A549 (cell line): Measurements from ENCODE around the gene KCNMA1. TPM values are rescaled to one million over a fixed set of nuclear protein-coding genes. Genes with fewer than 3 reads are reported as not detected.
A peak's percentile ranks its signal among the peaks of the same experiment; 100 is the strongest.

Experiments used
- ATAC-seq, 2 experiments: fragments of 200-7000 bp in 1 of 2; fragments of >200 bp in 1 of 2; cut with Nextera tagmentation in 1 of 2; cut with Tn5 transposase in 1 of 2; 3 replicates each; pipeline versions ENCODE4 v1.8.0 to v1.9.1; 2018 to 2020; ENCODE audit warnings: mild to moderate bottlenecking in 1 of 2, moderate library complexity in 1 of 2
- CTCF ChIA-PET: fragments of 300-600 bp; sonication (Branson Sonifier 250); formaldehyde crosslinking; extraction: SDS; loops from one replicate; lab custom pipeline; 2021; ENCODE audit warnings: antibody characterized with exemption, inconsistent platforms; lab: Yijun Ruan, JAX
- POLR2A ChIA-PET: fragments of 350-600 bp; formaldehyde crosslinking; extraction: SDS; loops from one replicate; lab custom pipeline; 2021; ENCODE audit warnings: antibody characterized with exemption, inconsistent platforms; lab: Yijun Ruan, JAX
- DNase-seq, 2 experiments: peaks; one replicate each; pipeline versions ENCODE4 v3.0.0 to v3.0.0-alpha.2; 2011 to 2016; ENCODE audit warnings: low read depth in 1 of 2, low spot score in 1 of 2
- FAIRE-seq: peaks from 2 replicates; lab custom pipeline; 2011; peaks lifted over from hg19 to GRCh38; lab: Jason Lieb, UNC
- H3K27ac ChIP-seq, 2 experiments: fragments of >200 bp; sonication (Bioruptor Twin); formaldehyde crosslinking; 3 replicates each; pipeline ENCODE4 v1.5.1; 2016 to 2017
- H3K4me1 ChIP-seq: fragments of >200 bp; sonication (Bioruptor Twin); formaldehyde crosslinking; 3 replicates; pipeline ENCODE4 v1.6.1; 2016
- H3K4me2 ChIP-seq: fragments of >200 bp; sonication (Bioruptor Twin); formaldehyde crosslinking; 3 replicates; pipeline ENCODE4 v1.6.1; 2016
- H3K4me3 ChIP-seq: fragments of >200 bp; sonication (Bioruptor Twin); formaldehyde crosslinking; 3 replicates; pipeline ENCODE4 v1.5.1; 2016
- H3K9me3 ChIP-seq: fragments of >200 bp; sonication (Bioruptor Twin); formaldehyde crosslinking; 3 replicates; pipeline ENCODE4 v1.6.1; 2016
- ATOH8 ChIP-seq: fragments of 250-450 bp; sonication (Bioruptor Pico); IDR thresholded peaks from 2 replicates; pipeline ENCODE4 v1.5.0; 2020; ENCODE audit warnings: low read depth, mild to moderate bottlenecking, moderate library complexity
- CEBPB ChIP-seq, 2 experiments: fragments of >200 bp in 1 of 2; sonication (Bioruptor Twin) in 1 of 2; formaldehyde crosslinking in 1 of 2; IDR thresholded peaks; 2 replicates each; pipeline ENCODE4 v1.6.1; 2012 to 2016
- EHF ChIP-seq: fragments of 250-450 bp; sonication (Bioruptor Pico); IDR thresholded peaks from 2 replicates; pipeline ENCODE4 v1.5.0; 2020; ENCODE audit warnings: mild to moderate bottlenecking
- EP300 ChIP-seq, 2 experiments: fragments of >200 bp; sonication (Bioruptor Twin); formaldehyde crosslinking; IDR thresholded peaks; 2 replicates in 1 of 2; 3 replicates in 1 of 2; pipeline ENCODE4 v1.6.1; 2016 to 2017
- FOSB ChIP-seq: fragments of 250-450 bp; sonication (Bioruptor Pico); IDR thresholded peaks from 2 replicates; pipeline ENCODE4 v1.5.0; 2020; ENCODE audit warnings: mild to moderate bottlenecking, moderate library complexity
- FOSL2 ChIP-seq, 2 experiments: fragments of 450-650 bp in 1 of 2; fragments of >200 bp in 1 of 2; sonication (Bioruptor Twin) in 1 of 2; formaldehyde crosslinking; IDR thresholded peaks; 2 replicates each; pipeline versions ENCODE4 v1.5.0 to v1.6.1; 2016 to 2020; ENCODE audit warnings: mild to moderate bottlenecking in 1 of 2, moderate library complexity in 1 of 2
- FOXS1 ChIP-seq: fragments of 250-450 bp; sonication (Bioruptor Pico); IDR thresholded peaks from 2 replicates; pipeline ENCODE4 v1.5.0; 2020; ENCODE audit warnings: mild to moderate bottlenecking, moderate library complexity
- GATA3 ChIP-seq: IDR thresholded peaks from 2 replicates; pipeline ENCODE4 v1.6.1; 2012; ENCODE audit warnings: borderline replicate concordance
- HDAC2 ChIP-seq: fragments of 200-600 bp; sonication (generic); IDR thresholded peaks from 2 replicates; pipeline ENCODE4 v1.6.1; 2016
- HOXA7 ChIP-seq: fragments of 250-450 bp; sonication (Bioruptor Pico); IDR thresholded peaks from 2 replicates; pipeline ENCODE4 v1.5.0; 2020; ENCODE audit warnings: mild to moderate bottlenecking, moderate library complexity
- HOXB13 ChIP-seq: fragments of 250-450 bp; sonication (Bioruptor Pico); IDR thresholded peaks from 2 replicates; pipeline ENCODE4 v1.5.0; 2020; ENCODE audit warnings: low read depth, mild to moderate bottlenecking, moderate library complexity
- JUN ChIP-seq, 2 experiments: fragments of >200 bp; sonication (Bioruptor Twin); formaldehyde crosslinking; IDR thresholded peaks; 2 replicates in 1 of 2; 3 replicates in 1 of 2; pipeline ENCODE4 v1.6.1; 2016 to 2017
- KDM5A ChIP-seq: fragments of 200-600 bp; sonication (generic); IDR thresholded peaks from 2 replicates; pipeline ENCODE4 v1.6.1; 2016; ENCODE audit warnings: antibody characterized with exemption, mild to moderate bottlenecking
- MAFK ChIP-seq: fragments of 450-650 bp; IDR thresholded peaks from 2 replicates; pipeline ENCODE4 v1.6.1; 2014; ENCODE audit not compliant: partially characterized antibody
- MAZ ChIP-seq: fragments of 150-350 bp; IDR thresholded peaks from 2 replicates; pipeline ENCODE4 v1.6.1; 2014; ENCODE audit warnings: antibody characterized with exemption, low read depth, low read length, borderline replicate concordance
- NFE2L2 ChIP-seq: fragments of 150-350 bp; conservative IDR thresholded peaks from 2 replicates; pipeline ENCODE4 v1.6.1; 2014; ENCODE audit warnings: low read length
- PBX3 ChIP-seq: IDR thresholded peaks from 2 replicates; pipeline ENCODE4 v1.6.1; 2012
- RFX5 ChIP-seq: fragments of 450-650 bp; IDR thresholded peaks from 2 replicates; pipeline ENCODE4 v1.7.1; 2014; ENCODE audit warnings: antibody characterized with exemption, mild to moderate bottlenecking, moderate library complexity
- RNF2 ChIP-seq: fragments of 200-600 bp; sonication (generic); IDR thresholded peaks from 2 replicates; pipeline ENCODE4 v1.6.1; 2016; ENCODE audit warnings: low read depth, mild to moderate bottlenecking, antibody characterized with exemption, moderate library complexity, borderline replicate concordance
- ZC3H11A ChIP-seq: fragments of 450-650 bp; IDR thresholded peaks from 2 replicates; pipeline ENCODE4 v1.6.1; 2014; ENCODE audit warnings: antibody characterized with exemption, mild to moderate bottlenecking
- WGBS: methylation state at CpG from one replicate; pipeline ENCODE4 v1.1.6; 2017; ENCODE audit errors: missing lambda C conversion rate; 5-methylcytosine and 5-hydroxymethylcytosine counted together
- polyA plus RNA-seq, 4 experiments: library from polyadenylated mRNA; depleted of rRNA in 3 of 4; stranded (reverse); fragments of >200 nt; fragmentation: RNase III in 1 of 4; extraction: RNeasy Plus Mini Kit Qiagen cat#74134 plus additional on column Dnase treatment in 1 of 4; gene quantifications; 2 replicates in 3 of 4; 3 replicates in 1 of 4; pipeline ENCODE4 v1.2.3, GENCODE V29; 2011 to 2017
- TF ChIP-seq, protein P1 (sequence below): fragments of >200 bp; sonication (Bioruptor Twin); formaldehyde crosslinking; IDR thresholded peaks from 3 replicates; pipeline ENCODE4 v1.6.1; 2016
- TF ChIP-seq, protein P2 (sequence below): IDR thresholded peaks from 2 replicates; pipeline ENCODE4 v1.6.1; 2012

Gene KCNMA1
- polyA plus RNA-seq, 2 of the 4 experiments (the other 2 are of a cell fraction): 14.9 to 30.6 TPM

- Histone ChIP-seq H3K27ac (peak overlapping the region in 1 of 2 experiments; percentile 8; a peak in 1 of 6 replicates), H3K4me3 (no peak overlapping the region), H3K4me2 (no peak overlapping the region), H3K4me1 (peaks cover 8% of the 10 kb centered on the region), H3K9me3 (no peaks in the 10 kb centered on the region)
- POLR2A ChIA-PET: no interaction called here
- ATAC-seq (no peak), DNase-seq (no peak), FAIRE-seq (no peak)
- 79% methylated on average over 6 of the region's 6 CpGs for WGBS
- no peak for TF ChIP-seq EP300 (IDR thresholded peaks at IDR 0.05)
- no peak for TF ChIP-seq GATA3
- TF ChIP-seq RFX5: no peak
- TF ChIP-seq MAFK: no peak
- no peak for TF ChIP-seq KDM5A
- TF ChIP-seq ZC3H11A: no peak
- TF ChIP-seq NFE2L2: no peak
- no peak for TF ChIP-seq FOXS1 (CRISPR knock-in tag)
- TF ChIP-seq HDAC2: no peak
- TF ChIP-seq MAZ: no peak
- no peak for TF ChIP-seq HOXB13 (CRISPR knock-in tag)
- no peak for TF ChIP-seq EHF (CRISPR knock-in tag)
- TF ChIP-seq FOSB (CRISPR knock-in tag): no peak
- TF ChIP-seq ATOH8: no peak
- CTCF ChIA-PET: interaction anchor here (1.0 to 1.7 kb wide), 2 partner anchors 12 to 13 kb away, joined by 3 to 6 read pairs; no protein-coding TSS in a partner anchor
Observed at GRCh38 chr10:77518910-77519274, 118.7 kb downstream of the KCNMA1 start.

DNA sequence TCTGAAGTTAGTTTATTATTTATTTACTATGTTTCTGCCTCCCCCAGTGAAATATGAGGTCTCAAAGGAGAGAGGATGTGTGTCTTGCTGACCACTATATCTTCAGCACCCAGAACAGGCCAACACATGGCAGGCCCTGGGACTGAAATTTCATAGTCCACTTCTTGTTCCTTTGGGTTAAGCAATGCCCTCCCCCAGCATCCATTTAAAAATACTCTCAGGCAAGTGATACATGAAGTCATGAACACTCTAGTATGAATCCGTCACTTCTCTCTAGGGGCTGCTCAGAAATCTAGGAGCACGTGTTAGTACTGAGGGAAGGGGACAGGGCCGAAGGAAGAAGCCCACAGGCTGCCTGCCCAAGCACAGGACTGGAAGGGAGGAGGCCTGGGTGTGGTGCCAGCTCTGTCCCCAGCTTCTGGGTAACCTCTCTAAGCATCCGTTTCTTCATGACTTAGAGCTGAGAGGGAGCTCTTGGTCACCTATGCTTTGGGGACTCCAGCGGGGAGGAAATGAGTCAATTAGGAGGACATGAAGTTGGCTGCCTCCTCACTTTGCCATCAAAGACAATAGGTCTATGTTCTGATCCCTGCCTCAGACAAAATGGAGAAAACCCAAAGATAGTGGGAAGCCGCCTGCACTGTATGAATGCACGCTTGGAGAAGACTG lies 119.2 kb downstream of the KCNMA1 start:
- no peak for DNase-seq
- POLR2A ChIA-PET: no interaction called here
- ATAC-seq: no peak
- 87% methylated on average over 7 of the region's 7 CpGs for WGBS
- CTCF ChIA-PET: interaction anchor here (1.0 to 1.7 kb wide), 2 partner anchors 12 to 13 kb away, joined by 3 to 6 read pairs; no protein-coding TSS in a partner anchor
- Histone ChIP-seq H3K4me3 (no peak overlapping the region), H3K4me1 (peaks cover 13% of the 10 kb centered on the region), H3K27ac (peak overlapping the region in 1 of 2 experiments; percentile 27; a peak in 1 of 6 replicates), H3K4me2 (no peak overlapping the region)
- TF ChIP-seq PBX3 (no peak), HOXA7 (no peak), RNF2 (no peak), JUN (IDR thresholded peaks at IDR 0.05) (no peak), CEBPB (IDR thresholded peaks at IDR 0.05) (no peak), MAFK (no peak), FOSL2 (IDR thresholded peaks at IDR 0.05) (no peak), FOSL2 (CRISPR knock-in tag; IDR thresholded peaks at IDR 0.05) (no peak)
- TF ChIP-seq, protein P1, sequence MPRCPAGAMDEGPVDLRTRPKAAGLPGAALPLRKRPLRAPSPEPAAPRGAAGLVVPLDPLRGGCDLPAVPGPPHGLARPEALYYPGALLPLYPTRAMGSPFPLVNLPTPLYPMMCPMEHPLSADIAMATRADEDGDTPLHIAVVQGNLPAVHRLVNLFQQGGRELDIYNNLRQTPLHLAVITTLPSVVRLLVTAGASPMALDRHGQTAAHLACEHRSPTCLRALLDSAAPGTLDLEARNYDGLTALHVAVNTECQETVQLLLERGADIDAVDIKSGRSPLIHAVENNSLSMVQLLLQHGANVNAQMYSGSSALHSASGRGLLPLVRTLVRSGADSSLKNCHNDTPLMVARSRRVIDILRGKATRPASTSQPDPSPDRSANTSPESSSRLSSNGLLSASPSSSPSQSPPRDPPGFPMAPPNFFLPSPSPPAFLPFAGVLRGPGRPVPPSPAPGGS: no peak
- TF ChIP-seq, protein P2, sequence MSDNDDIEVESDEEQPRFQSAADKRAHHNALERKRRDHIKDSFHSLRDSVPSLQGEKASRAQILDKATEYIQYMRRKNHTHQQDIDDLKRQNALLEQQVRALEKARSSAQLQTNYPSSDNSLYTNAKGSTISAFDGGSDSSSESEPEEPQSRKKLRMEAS: no peak
- TF ChIP-seq, all 56 proteins: peak for 0
- no peaks in the 10 kb centered on the region for H3K9me3 ChIP-seq
- no peak for FAIRE-seq
